ENCODE data around the gene FLNB.
"Not testable (repeated sequence)": the region's sequence is repeated elsewhere in the genome, so short reads cannot be mapped to it uniquely, and the experiment has no call there.

GRCh38 chr3:58055891-58056290 lies 47.7 kb downstream of the FLNB start:
- not testable (repeated sequence) for TF ChIP-seq ELK1 (IDR thresholded peaks at IDR 0.05; ENCODE audit: borderline replicate concordance, low read depth, low read length); CTCF (conservative IDR thresholded peaks at IDR 0.05; ENCODE audit: low read depth, low read length); SMC3 (IDR thresholded peaks at IDR 0.05; ENCODE audit: low read depth, low read length); CHD1 (IDR thresholded peaks at IDR 0.05; ENCODE audit: low read depth, low read length); RFX5 (IDR thresholded peaks at IDR 0.05; ENCODE audit: low read depth, low read length); RCOR1 (IDR thresholded peaks at IDR 0.05; ENCODE audit: insufficient replicate concordance, low read length); POLR2A (IDR thresholded peaks at IDR 0.05; ENCODE audit: low read depth, low read length); RAD21 (IDR thresholded peaks at IDR 0.05; ENCODE audit: low read length); FOS (IDR thresholded peaks at IDR 0.05; ENCODE audit: low read depth, low read length); USF2 (IDR thresholded peaks at IDR 0.05; ENCODE audit: low read depth, low read length)
